ENCODE measurements around the gene KRT72. TPM values are rescaled to one million over a fixed set of nuclear protein-coding genes. Genes with fewer than 3 reads are reported as not detected.

The KRT72 gene
- total RNA-seq, 1 experiment from 2014 or later: not detected

GRCh38 chr12:52579468-52580465 lies 21.5 kb downstream of the KRT72 start:
- DNase-seq (ENCODE audit: low spot score): no peak

- DNase-seq (ENCODE audit: low spot score): no peak
Measured at GRCh38 chr12:52578469-52578868, 22.8 kb downstream of the KRT72 start.

GRCh38 chr12:52577316-52577715 lies 23.9 kb downstream of the KRT72 start:
- DNase-seq (ENCODE audit: low spot score): no peak

GRCh38 chr12:52575948-52576347 lies 25.3 kb downstream of the KRT72 start:
- DNase-seq (ENCODE audit: low spot score): no peak

- DNase-seq (ENCODE audit: low spot score): no peak
Measured at GRCh38 chr12:52575256-52575655, 26.0 kb downstream of the KRT72 start.

- DNase-seq (ENCODE audit: low spot score): no peak
Measured at GRCh38 chr12:52573743-52574142, 27.5 kb downstream of the KRT72 start, which contains the start of gene KRT74. Gene KRT74 (minus strand): TSS chr12:52573843. CDS start chr12:52573777, 66 bp downstream.

GRCh38 chr12:52573306-52573705 lies 28.0 kb downstream of the KRT72 start:
- DNase-seq (ENCODE audit: low spot score): no peak

- no peak for DNase-seq (ENCODE audit: low spot score)
Measured at GRCh38 chr12:52570511-52570910, 30.8 kb downstream of the KRT72 start.

- DNase-seq (ENCODE audit: low spot score): no peak
Measured at GRCh38 chr12:52568111-52568510, 33.2 kb downstream of the KRT72 start.

GRCh38 chr12:52566847-52567291 lies 34.4 kb downstream of the KRT72 start:
- no peak for DNase-seq (ENCODE audit: low spot score)

GRCh38 chr12:52564582-52564981 lies 36.7 kb downstream of the KRT72 start:
- no peak for DNase-seq (ENCODE audit: low spot score)

GRCh38 chr12:52561880-52562449 lies 39.3 kb downstream of the KRT72 start:
- peak; percentile 53 for DNase-seq (ENCODE audit: low spot score)

GRCh38 chr12:52559979-52560378 lies 41.3 kb downstream of the KRT72 start:
- DNase-seq (ENCODE audit: low spot score): no peak

GRCh38 chr12:52558781-52559445 lies 42.4 kb downstream of the KRT72 start:
- DNase-seq (ENCODE audit: low spot score): no peak

GRCh38 chr12:52557476-52557875 lies 43.8 kb downstream of the KRT72 start:
- no peak for DNase-seq (ENCODE audit: low spot score)

GRCh38 chr12:52555577-52555976 lies 45.7 kb downstream of the KRT72 start:
- DNase-seq (ENCODE audit: low spot score): no peak

GRCh38 chr12:52552681-52553195 lies 48.5 kb downstream of the KRT72 start, which contains the start of gene KRT71:
Gene KRT71 (minus strand): TSS chr12:52553145. CDS start chr12:52553077, 68 bp downstream.
- DNase-seq (ENCODE audit: low spot score): no peak

- no peak for DNase-seq (ENCODE audit: low spot score)
Measured at GRCh38 chr12:52552055-52552454, 49.2 kb downstream of the KRT72 start.

GRCh38 chr12:52551216-52551865 lies 49.9 kb downstream of the KRT72 start:
- DNase-seq (ENCODE audit: low spot score): no peak

- no peak for DNase-seq (ENCODE audit: low spot score)
Measured at GRCh38 chr12:52546126-52546525, 55.1 kb downstream of the KRT72 start.
